ENCODE results near the gene PKP1. TPM values are rescaled to one million over a fixed set of nuclear protein-coding genes. Genes with fewer than 3 reads are reported as not detected.

The PKP1 gene
- total RNA-seq, 2 experiments from 2014 or later: not detected

DNA sequence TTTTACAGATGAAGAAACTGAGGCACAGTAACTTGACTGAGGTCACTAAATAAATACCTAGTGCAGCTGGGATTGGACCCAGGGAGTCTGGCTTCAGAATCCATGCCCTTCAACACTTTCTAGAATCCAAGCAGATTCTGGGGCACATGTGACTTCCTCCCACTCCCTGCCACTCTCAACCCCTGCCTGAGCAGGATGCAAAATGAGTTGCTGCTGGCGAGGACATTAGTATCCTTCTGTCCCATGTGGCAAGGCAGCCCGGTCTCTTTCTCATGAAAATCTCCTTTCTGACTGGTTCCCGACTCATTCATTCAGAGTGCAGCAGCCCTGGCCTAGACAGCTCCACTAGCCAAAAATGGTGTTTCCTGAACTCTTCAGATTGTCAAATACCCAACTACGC is 65.8 kb downstream of the PKP1 start:
- no peak for ATAC-seq
- CTCF ChIA-PET: interaction anchor here (0.6 to 3.8 kb wide), 3 partner anchors 11 to 95 kb away, joined by 3 to 23 read pairs (median 6); no protein-coding TSS in a partner anchor
- H3K4me1 Mint-ChIP-seq: no peaks in the 10 kb centered on the region

DNA sequence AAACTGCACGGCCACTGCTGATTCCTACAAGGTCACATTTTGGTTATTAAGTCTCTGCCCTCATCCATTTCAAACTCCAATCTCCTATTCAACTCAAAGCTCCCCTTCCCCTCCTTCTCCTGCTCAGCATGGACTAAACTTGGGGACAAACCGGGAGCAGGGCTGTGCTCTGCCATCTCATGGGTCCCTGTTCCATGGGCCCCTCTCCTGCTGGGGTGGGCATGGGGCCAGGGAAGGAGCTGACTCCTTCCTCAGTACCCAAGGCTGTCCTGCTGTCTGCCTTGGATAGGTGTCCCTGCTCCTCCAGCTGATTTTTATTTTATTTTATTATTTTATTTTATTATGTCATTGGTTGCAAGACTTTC is 67.0 kb downstream of the PKP1 start:
- ATAC-seq (no peak), DNase-seq (no peak)
- Mint-ChIP-seq H3K9me3 (ENCODE audit: low read depth) (no peaks in the 10 kb centered on the region), H3K27ac (no peak overlapping the region), H3K27me3 (peaks cover 18% of the 10 kb centered on the region), H3K4me3 (no peak overlapping the region), H3K36me3 (ENCODE audit: low read depth) (no peaks in the 10 kb centered on the region), H3K4me1 (no peaks in the 10 kb centered on the region)
- intact Hi-C loops (cut with DNase I, micrococcal nuclease): no loop called here
- CTCF ChIA-PET: interaction anchor here (0.7 to 1.5 kb wide), 5 partner anchors 13 to 105 kb away, joined by 3 read pairs; no protein-coding TSS in a partner anchor
- POLR2A ChIA-PET: no interaction called here

More for the DNA sequence above, 65.8 kb downstream of the PKP1 start:
- Mint-ChIP-seq H3K27ac (no peak overlapping the region), H3K9me3 (ENCODE audit: low read depth) (no peaks in the 10 kb centered on the region), H3K4me3 (no peak overlapping the region), H3K27me3 (peaks cover 23% of the 10 kb centered on the region), H3K36me3 (ENCODE audit: low read depth) (no peaks in the 10 kb centered on the region)
- no peak for DNase-seq
- intact Hi-C loops (cut with DNase I, micrococcal nuclease): no loop called here
- POLR2A ChIA-PET: no interaction called here

DNA sequence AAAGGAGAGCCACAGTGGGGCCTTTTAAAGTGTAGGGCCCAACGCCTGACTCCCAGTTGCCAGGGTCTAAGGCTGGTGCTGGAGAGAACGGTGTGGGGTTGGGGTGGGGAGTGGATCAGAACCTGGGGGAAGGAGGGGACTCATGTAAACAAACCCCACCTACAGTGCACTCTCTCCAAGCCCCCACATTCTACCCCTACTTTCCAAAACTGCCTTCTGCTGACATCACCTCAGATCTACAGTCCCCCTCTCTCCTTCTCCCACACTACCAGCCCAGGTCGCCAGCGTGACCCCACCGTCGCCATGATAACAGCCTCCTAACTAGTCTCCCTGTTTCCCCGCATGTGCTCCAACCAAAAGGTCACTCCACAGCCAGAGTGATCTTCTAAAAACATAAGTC is 67.6 kb downstream of the PKP1 start:
- ChIA-PET CTCF (interaction anchor here (0.7 to 1.5 kb wide), 3 partner anchors 12 to 97 kb away, joined by 3 read pairs; no protein-coding TSS in a partner anchor), POLR2A (no interaction called here)
- H3K27me3 Mint-ChIP-seq: peaks cover 17% of the 10 kb centered on the region
- no peaks in the 10 kb centered on the region for H3K9me3 Mint-ChIP-seq (ENCODE audit: low read depth)
- H3K4me1 Mint-ChIP-seq: no peaks in the 10 kb centered on the region
- H3K4me3 Mint-ChIP-seq: no peak overlapping the region
- no peak for ATAC-seq
- no peaks in the 10 kb centered on the region for H3K36me3 Mint-ChIP-seq (ENCODE audit: low read depth)
- DNase-seq: no peak
- intact Hi-C loops (cut with DNase I, micrococcal nuclease): no loop called here
- no peak overlapping the region for H3K27ac Mint-ChIP-seq

DNA sequence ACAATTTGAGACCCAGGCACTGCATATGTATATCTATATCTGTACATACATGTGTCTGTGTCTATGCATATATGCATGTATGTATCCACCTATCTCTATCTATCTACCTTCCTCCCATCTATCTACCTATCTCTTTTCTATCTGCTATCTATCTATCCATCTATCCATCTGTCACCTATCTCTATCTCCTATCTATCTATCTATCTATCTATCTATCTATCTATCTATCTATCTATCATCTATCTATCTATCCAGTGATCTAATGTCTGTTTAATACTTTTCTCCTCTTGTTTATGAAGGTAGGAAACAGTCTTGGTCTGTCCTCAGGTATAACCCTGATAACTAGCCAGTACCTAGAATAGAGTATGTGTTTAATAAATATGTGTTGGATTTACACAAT is 68.3 kb downstream of the PKP1 start:
- H3K36me3 Mint-ChIP-seq (ENCODE audit: low read depth): no peaks in the 10 kb centered on the region
- H3K9me3 Mint-ChIP-seq (ENCODE audit: low read depth): no peaks in the 10 kb centered on the region
- H3K27me3 Mint-ChIP-seq: peaks cover 17% of the 10 kb centered on the region
- ChIA-PET POLR2A (no interaction called here), CTCF (no interaction called here)
- ATAC-seq (no peak), DNase-seq (no peak)
- no peaks in the 10 kb centered on the region for H3K4me1 Mint-ChIP-seq
- no peak overlapping the region for H3K4me3 Mint-ChIP-seq
- intact Hi-C loops (cut with DNase I, micrococcal nuclease): no loop called here
- no peak overlapping the region for H3K27ac Mint-ChIP-seq

DNA sequence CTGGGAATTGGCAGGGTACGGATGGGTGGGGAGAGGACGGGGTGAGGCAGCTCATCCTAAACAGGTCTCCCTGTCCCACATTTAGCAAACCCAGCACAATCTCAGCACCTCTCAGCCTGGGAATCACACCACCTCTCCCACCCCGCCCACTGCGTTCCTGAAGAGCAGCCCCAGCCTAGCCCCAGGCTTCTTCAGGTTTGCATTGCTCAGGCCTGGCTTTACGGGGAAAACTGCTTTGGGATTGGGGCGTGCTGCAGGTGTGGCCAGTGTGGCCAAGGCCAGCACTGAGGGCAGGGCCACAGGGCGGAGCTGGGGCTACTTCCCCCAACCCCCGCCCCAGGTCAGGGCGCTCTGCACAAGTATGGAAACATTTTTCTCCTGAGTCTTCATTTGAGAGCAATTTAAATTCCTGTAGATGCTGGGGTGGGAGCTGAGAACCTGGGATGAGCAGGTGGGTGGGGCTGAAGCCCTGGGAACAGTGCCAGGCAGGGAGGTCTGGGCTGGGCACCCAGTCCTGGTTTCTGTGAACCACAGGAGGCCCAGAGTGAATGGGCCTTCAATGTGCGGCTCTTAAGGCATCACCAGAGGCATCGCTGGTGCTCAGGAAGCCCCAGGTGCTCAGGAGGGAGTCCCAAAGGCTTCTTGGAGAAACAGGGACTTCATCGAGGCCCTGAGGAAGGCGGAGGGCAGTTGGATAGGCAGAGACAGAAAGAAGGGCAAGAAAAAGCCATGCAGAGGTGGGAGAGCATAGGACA is 70.1 kb downstream of the PKP1 start:
- no peak for ATAC-seq
- POLR2A ChIA-PET: no interaction called here
- no peak for DNase-seq
- H3K4me3 Mint-ChIP-seq: no peak overlapping the region
- no peaks in the 10 kb centered on the region for H3K36me3 Mint-ChIP-seq (ENCODE audit: low read depth)
- no peak overlapping the region for H3K27ac Mint-ChIP-seq
- H3K27me3 Mint-ChIP-seq: peaks cover 8% of the 10 kb centered on the region
- intact Hi-C loops (cut with DNase I, micrococcal nuclease): no loop called here
- no peaks in the 10 kb centered on the region for H3K4me1 Mint-ChIP-seq
- H3K9me3 Mint-ChIP-seq (ENCODE audit: low read depth): no peaks in the 10 kb centered on the region
- CTCF ChIA-PET: no interaction called here

DNA sequence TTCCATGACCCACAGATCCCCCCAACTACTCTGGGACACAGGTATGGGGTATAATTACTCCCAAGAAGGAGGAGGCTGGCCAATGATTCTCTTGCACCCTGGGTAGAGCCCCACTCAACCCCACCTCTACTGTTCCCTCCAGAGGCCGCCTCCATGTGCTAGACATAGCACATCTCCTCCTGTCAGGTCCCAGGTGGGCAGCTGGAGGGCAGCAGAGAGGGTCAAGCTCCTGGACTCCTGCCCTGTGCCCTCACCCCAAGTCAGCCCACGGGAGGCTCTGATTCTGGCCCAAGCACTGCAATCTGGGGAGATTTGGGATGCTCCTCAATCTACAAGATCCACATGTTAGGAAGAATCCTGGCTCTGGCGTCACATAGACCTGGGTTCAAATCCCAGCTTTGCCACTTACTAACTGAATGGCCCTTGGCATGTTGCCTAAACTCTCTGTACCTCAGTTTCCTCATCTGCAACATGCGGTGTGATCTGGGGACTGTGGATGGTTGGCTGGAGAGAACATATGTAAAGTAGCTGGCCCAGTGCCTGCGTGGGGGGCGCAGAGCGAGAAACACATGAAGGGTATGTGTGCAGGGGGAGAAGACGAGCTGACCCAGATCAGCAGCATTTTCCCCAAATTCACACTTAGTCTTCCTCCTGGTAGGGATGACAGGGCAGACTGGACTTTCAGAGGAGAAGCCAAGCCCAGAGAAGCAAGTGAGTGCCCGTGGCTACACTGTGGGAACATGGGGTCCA is 71.0 kb downstream of the PKP1 start:
- POLR2A ChIA-PET: no interaction called here

DNA sequence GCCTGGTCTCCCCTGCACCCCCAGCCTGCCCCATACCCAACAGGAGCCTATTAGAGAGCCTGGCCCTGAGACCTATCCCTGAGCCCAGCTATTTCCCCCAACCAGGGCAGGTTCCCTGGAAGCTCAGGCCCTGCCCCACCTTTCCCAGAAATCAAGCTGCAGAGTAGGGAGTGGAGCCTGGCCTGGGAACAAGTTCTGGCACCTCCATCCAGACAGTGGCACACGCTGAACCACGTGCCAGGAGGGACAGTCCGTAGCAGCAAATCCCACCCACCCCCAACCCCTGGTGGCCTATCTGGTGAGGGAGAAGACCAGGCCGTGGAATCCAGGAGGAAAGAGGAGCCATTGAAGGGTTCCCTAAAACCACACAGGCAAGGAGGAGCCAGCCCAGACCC is 71.6 kb downstream of the PKP1 start:
- ATAC-seq (no peak), DNase-seq (no peak)
- Mint-ChIP-seq H3K27ac (no peak overlapping the region), H3K36me3 (ENCODE audit: low read depth) (no peaks in the 10 kb centered on the region), H3K4me3 (no peak overlapping the region), H3K9me3 (ENCODE audit: low read depth) (no peaks in the 10 kb centered on the region), H3K4me1 (no peaks in the 10 kb centered on the region), H3K27me3 (peaks cover 7% of the 10 kb centered on the region)
- ChIA-PET CTCF (interaction anchor here (1.0 to 1.1 kb wide), 2 partner anchors 16 to 37 kb away, joined by 3 to 5 read pairs; no protein-coding TSS in a partner anchor), POLR2A (no interaction called here)
- intact Hi-C loops (cut with DNase I, micrococcal nuclease): no loop called here

More for the DNA sequence above, 71.0 kb downstream of the PKP1 start:
- ATAC-seq (no peak), DNase-seq (no peak)
- Mint-ChIP-seq H3K27me3 (peaks cover 7% of the 10 kb centered on the region), H3K4me1 (no peaks in the 10 kb centered on the region), H3K27ac (no peak overlapping the region), H3K36me3 (ENCODE audit: low read depth) (no peaks in the 10 kb centered on the region), H3K9me3 (ENCODE audit: low read depth) (no peaks in the 10 kb centered on the region), H3K4me3 (no peak overlapping the region)
- CTCF ChIA-PET: interaction anchor here (1.1 kb wide), 1 partner anchor 36 kb away, joined by 5 read pairs; no protein-coding TSS in a partner anchor
- intact Hi-C loops (cut with DNase I, micrococcal nuclease): no loop called here

DNA sequence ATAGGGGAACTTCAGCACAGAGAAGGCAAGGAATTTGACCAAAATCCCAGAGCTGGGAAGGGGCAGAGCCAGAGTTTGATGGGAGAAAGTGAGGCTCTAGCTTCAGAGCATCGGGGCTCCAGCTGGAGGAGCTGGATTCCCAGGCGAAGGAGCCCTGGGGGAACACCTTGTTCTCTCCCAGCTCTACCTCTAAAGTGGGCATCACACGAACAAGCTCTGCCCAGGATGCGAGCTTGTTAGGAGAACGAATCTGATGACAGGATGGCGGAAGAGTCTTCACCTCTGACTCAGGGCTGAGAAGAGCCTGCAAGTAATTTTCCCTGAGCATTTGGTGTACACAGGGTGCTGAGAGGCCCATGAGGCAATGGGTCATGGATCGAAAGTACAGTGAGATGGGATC is 72.2 kb downstream of the PKP1 start:
- ATAC-seq (no peak), DNase-seq (no peak)
- Mint-ChIP-seq H3K4me3 (no peak overlapping the region), H3K36me3 (ENCODE audit: low read depth) (no peaks in the 10 kb centered on the region), H3K4me1 (no peaks in the 10 kb centered on the region), H3K9me3 (ENCODE audit: low read depth) (no peaks in the 10 kb centered on the region), H3K27me3 (peaks cover 7% of the 10 kb centered on the region), H3K27ac (no peak overlapping the region)
- CTCF ChIA-PET: interaction anchor here (0.6 to 1.1 kb wide), 3 partner anchors 16 to 54 kb away, joined by 3 to 5 read pairs (median 3); no protein-coding TSS in a partner anchor
- intact Hi-C loops (cut with DNase I, micrococcal nuclease): no loop called here
- POLR2A ChIA-PET: interaction anchor here (0.6 kb wide), 1 partner anchor 28 kb away, joined by 6 read pairs; no protein-coding TSS in a partner anchor

DNA sequence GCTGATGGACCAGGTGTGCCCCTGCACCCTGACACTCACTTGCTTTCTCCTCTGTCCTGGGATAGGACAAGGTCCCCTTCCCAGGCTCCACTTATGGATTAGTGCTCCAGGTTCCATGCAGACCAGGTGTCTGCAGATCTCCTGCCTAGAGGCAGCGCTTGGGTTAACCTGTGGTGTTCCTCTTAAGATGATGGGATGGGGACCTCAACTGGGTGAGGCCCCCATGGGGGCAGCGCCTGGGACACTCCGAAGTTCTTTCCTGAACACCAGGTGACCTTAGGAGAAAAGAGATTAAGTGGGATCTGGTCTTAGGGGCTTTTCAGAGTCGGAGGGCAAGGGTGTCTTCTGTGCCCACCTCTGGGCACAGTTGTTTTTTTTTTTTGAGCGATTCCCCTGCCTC is 72.9 kb downstream of the PKP1 start:
- H3K27ac Mint-ChIP-seq: no peak overlapping the region
- H3K4me1 Mint-ChIP-seq: no peaks in the 10 kb centered on the region
- H3K27me3 Mint-ChIP-seq: peaks cover 4% of the 10 kb centered on the region
- ATAC-seq (no peak), DNase-seq (no peak)
- no peaks in the 10 kb centered on the region for H3K36me3 Mint-ChIP-seq (ENCODE audit: low read depth)
- intact Hi-C loops (cut with DNase I, micrococcal nuclease): no loop called here
- CTCF ChIA-PET: no interaction called here
- H3K9me3 Mint-ChIP-seq (ENCODE audit: low read depth): no peaks in the 10 kb centered on the region
- no peak overlapping the region for H3K4me3 Mint-ChIP-seq
- POLR2A ChIA-PET: no interaction called here

DNA sequence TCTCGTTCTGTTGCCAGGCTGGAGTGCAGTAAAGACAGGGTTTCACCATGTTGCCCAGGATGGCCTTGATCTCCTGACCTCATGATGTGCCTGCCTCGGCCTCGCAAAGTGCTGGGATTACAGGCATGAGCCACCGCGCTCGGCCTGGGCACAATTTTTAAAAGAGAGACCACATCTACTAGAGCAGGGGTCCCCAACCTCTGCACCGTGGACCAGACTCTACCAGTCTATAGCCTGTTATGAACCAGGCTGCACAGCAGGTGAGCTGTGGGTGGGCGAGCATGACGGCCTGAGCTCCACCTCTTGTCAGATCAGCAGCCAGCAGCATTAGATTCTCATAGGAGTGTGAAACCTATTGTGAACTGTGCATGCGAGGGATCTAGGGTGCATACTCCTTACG is 73.4 kb downstream of the PKP1 start:
- POLR2A ChIA-PET: interaction anchor here (0.6 kb wide), 1 partner anchor 58 kb away, joined by 3 read pairs; no protein-coding TSS in a partner anchor
- no peak for DNase-seq

DNA sequence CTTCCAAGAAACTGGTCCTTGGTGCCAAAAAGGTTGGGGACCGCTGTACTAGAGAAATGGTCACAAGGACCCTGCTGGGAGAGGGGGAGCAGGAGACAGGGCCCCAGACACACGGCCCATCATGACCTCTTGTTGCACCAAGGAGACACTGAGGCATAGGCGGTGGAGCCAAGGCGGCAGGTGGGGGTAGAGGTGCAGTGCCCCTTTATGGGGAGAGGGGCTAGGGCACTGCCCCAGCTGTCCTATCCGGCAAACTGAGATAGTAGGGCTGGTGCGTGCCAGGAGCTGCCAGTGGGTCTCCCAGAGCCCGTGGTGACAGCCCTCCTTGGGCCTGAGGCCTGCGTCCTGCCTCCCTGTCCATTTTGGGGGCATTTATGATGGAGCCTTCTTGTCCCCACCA is 73.9 kb downstream of the PKP1 start:
- H3K9me3 Mint-ChIP-seq (ENCODE audit: low read depth): no peaks in the 10 kb centered on the region
- intact Hi-C loops (cut with DNase I, micrococcal nuclease): no loop called here
- DNase-seq (no peak), ATAC-seq (no peak)
- H3K27ac Mint-ChIP-seq: no peak overlapping the region
- peaks cover under 1% of the 10 kb centered on the region for H3K27me3 Mint-ChIP-seq
- H3K36me3 Mint-ChIP-seq (ENCODE audit: low read depth): no peaks in the 10 kb centered on the region
- CTCF ChIA-PET: interaction anchor here (0.9 kb wide), 1 partner anchor 15 kb away, joined by 3 read pairs; no protein-coding TSS in a partner anchor
- POLR2A ChIA-PET: interaction anchor here (0.6 kb wide), 1 partner anchor 58 kb away, joined by 3 read pairs; no protein-coding TSS in a partner anchor
- no peaks in the 10 kb centered on the region for H3K4me1 Mint-ChIP-seq
- H3K4me3 Mint-ChIP-seq: no peak overlapping the region

More for the DNA sequence above, 73.4 kb downstream of the PKP1 start:
- Mint-ChIP-seq H3K4me1 (no peaks in the 10 kb centered on the region), H3K36me3 (ENCODE audit: low read depth) (no peaks in the 10 kb centered on the region), H3K4me3 (no peak overlapping the region), H3K27me3 (no peaks in the 10 kb centered on the region), H3K27ac (no peak overlapping the region), H3K9me3 (ENCODE audit: low read depth) (no peaks in the 10 kb centered on the region)
- ATAC-seq: no peak
- intact Hi-C loops (cut with DNase I, micrococcal nuclease): no loop called here
- CTCF ChIA-PET: no interaction called here
